NCI-H446 (cell line): ENCODE data around the gene CCDC74B.
"Not testable (repeated sequence)": the region's sequence is repeated elsewhere in the genome, so short reads cannot be mapped to it uniquely, and the experiment has no call there.

Experiments used
- DNase-seq, 2 experiments: peaks; one replicate each; lab custom pipeline; 2025; lab: John Stamatoyannopoulos, UW

Gene CCDC74B

DNA sequence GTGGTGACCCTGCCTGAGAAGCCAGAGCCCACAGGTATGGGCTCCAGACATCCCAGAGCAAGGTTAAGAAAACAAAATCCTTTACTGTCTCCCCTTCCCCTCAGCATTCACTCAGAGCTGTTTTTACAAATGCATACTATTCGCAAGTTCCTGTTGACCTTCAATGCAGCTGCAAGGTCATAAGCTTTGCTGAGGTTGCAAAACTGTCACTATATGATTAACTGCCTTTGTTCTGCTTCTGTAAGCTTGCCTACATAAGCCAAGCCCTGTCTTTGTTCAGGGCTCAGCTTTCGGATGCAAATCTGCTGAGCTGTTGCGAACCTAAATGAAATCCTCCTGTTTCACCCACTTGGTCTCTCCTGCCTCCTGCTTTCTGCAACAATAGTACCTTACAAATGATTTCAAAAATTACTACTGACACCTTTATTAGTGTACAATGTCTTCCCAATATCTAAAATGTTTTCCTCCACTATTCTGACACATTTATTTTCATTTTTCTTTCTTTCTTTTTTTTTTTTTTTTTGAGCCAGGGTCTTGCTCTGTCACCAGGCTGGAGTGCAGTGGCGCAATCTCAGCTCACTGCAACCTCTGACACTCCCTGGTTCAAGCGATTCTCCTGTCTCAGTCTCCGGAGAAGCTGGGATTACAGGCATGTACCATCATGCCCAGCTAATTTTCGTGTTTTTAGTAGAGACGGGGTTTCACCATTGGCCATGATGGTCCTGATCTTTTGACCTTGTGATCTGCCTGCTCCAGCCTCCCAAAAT is 42.1 kb downstream of the CCDC74B start:
- DNase-seq, result not testable (repeated sequence)
